ENCODE measurements around the gene HOXC10.

- TF ChIP-seq CTCF (IDR thresholded peaks at IDR 0.05 in 2 of 3, conservative IDR thresholded peaks at IDR 0.05 in 1 of 3; ENCODE audit: borderline replicate concordance in 1 of 3, insufficient read depth in 1 of 3, low read depth in 2 of 3, low read length in 2 of 3) (no peak), POLR2AphosphoS5 (IDR thresholded peaks at IDR 0.05; ENCODE audit: low read depth, low read length) (no peak), ZNF274 (IDR thresholded peaks at IDR 0.05; ENCODE audit: low read depth, low read length) (no peak), SP1 (IDR thresholded peaks at IDR 0.05; ENCODE audit: low read depth) (no peak), EZH2phosphoT487 (IDR thresholded peaks at IDR 0.05; ENCODE audit: borderline replicate concordance) (no peak), JUND (IDR thresholded peaks at IDR 0.05) (no peak), CEBPB (IDR thresholded peaks at IDR 0.05; ENCODE audit: low read depth) (no peak), EZH2 (IDR thresholded peaks at IDR 0.05) (no peak)
Measured at GRCh38 chr12:54022960-54023884, 38.3 kb downstream of the HOXC10 start.
